Uterus (tissue), 4 donors: ENCODE results near the gene PRKN. TPM values are rescaled to one million over a fixed set of nuclear protein-coding genes. Genes with fewer than 3 reads are reported as not detected.

ENCODE experiments used
- DNase-seq, 2 donors: peaks; one replicate each; pipeline ENCODE4 v3.0.0-alpha.2; 2019 to 2020
- H3K27ac ChIP-seq, 2 donors: fragments of 200-600 bp; sonication (generic); 1 replicate in 1 of 2; 2 replicates in 1 of 2; pipeline ENCODE4 v1.5.1; 2016 to 2018
- H3K27me3 ChIP-seq, 2 donors: fragments of 200-600 bp; sonication (generic); one replicate each; pipeline ENCODE4 v1.5.1; 2018 to 2019; ENCODE audit warnings: control low read depth in 1 of 2
- H3K36me3 ChIP-seq, 2 donors: fragments of 200-600 bp; sonication (generic); one replicate each; pipeline ENCODE4 v1.5.1; 2019; ENCODE audit warnings: control low read depth in 1 of 2
- H3K4me1 ChIP-seq, 2 donors: fragments of 200-600 bp; sonication (generic); one replicate each; pipeline ENCODE4 v1.5.1; 2018 to 2019; ENCODE audit warnings: control low read depth in 1 of 2
- H3K4me3 ChIP-seq, 2 donors: fragments of 200-600 bp; sonication (generic); 1 replicate in 1 of 2; 2 replicates in 1 of 2; pipeline ENCODE4 v1.5.1; 2018 to 2019; ENCODE audit warnings: mild to moderate bottlenecking in 1 of 2
- H3K9me3 ChIP-seq, 2 donors: fragments of 200-600 bp; sonication (generic); one replicate each; pipeline ENCODE4 v1.5.1; 2019; ENCODE audit warnings: control low read depth in 1 of 2
- POLR2A ChIP-seq, 2 donors: fragments of 450-650 bp; IDR thresholded peaks; one replicate each; pipeline ENCODE4 v1.6.1; 2016; ENCODE audit warnings: antibody characterized with exemption in 2 of 2, mild to moderate bottlenecking in 1 of 2, moderate library complexity in 1 of 2
- intact Hi-C: fragments of 100-400 bp; cut with DNase I; formaldehyde crosslinking; loops from one replicate; pipeline ENCODE4 v1.15.1; 2023; ENCODE audit warnings: low total_unique reads
- total RNA-seq, 4 donors: library from RNA; depleted of rRNA in 3 of 4; stranded (reverse); fragments of >200 nt in 3 of 4; gene quantifications; one replicate each; pipeline versions ENCODE4 v1.1.0 to v1.2.4, GENCODE V29; 2014 to 2023
- TF ChIP-seq, protein P1 (sequence below), 4 experiments: fragments of 200-600 bp in 2 of 4; fragments of 450-650 bp in 2 of 4; sonication (generic) in 2 of 4; IDR thresholded peaks; one replicate each; pipeline ENCODE4 v1.5.1; 2016 to 2019; ENCODE audit warnings: antibody characterized with exemption in 4 of 4, mild to moderate bottlenecking in 2 of 4, moderate library complexity in 1 of 4
- donor health status: DM: yes; HTN: yes; CAD: no.

PRKN gene
- total RNA-seq, 4 donors from 2014 or later, result 10.2 to 21.3 (median 13.1) TPM

DNA sequence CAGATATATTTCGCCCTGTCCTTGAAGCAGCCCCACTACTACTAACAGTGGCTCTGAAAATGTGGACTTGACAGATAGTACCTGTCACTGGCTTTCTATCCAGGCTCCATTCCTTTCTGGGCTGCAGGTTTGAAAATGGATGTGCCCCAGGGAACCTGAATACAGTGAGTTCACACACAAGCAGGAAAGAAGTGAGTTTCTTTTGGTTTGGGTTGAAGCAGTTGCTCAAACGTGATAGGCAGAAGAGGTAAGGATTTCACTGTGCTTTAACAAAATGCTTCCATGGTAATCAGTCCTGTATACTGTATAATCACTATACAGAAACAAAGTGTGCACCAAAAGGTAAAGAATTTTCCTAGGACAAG is 382.9 kb downstream of the PRKN start:
- H3K4me3 ChIP-seq, result no peak overlapping the region
- no peak overlapping the region for H3K27ac ChIP-seq
- no peak for DNase-seq
- no peaks in the 10 kb centered on the region for H3K36me3 ChIP-seq
- no peaks in the 10 kb centered on the region for H3K27me3 ChIP-seq
- no peaks in the 10 kb centered on the region for H3K9me3 ChIP-seq
- TF ChIP-seq POLR2A (IDR thresholded peaks at IDR 0.05), result no peak
- TF ChIP-seq, protein P1, sequence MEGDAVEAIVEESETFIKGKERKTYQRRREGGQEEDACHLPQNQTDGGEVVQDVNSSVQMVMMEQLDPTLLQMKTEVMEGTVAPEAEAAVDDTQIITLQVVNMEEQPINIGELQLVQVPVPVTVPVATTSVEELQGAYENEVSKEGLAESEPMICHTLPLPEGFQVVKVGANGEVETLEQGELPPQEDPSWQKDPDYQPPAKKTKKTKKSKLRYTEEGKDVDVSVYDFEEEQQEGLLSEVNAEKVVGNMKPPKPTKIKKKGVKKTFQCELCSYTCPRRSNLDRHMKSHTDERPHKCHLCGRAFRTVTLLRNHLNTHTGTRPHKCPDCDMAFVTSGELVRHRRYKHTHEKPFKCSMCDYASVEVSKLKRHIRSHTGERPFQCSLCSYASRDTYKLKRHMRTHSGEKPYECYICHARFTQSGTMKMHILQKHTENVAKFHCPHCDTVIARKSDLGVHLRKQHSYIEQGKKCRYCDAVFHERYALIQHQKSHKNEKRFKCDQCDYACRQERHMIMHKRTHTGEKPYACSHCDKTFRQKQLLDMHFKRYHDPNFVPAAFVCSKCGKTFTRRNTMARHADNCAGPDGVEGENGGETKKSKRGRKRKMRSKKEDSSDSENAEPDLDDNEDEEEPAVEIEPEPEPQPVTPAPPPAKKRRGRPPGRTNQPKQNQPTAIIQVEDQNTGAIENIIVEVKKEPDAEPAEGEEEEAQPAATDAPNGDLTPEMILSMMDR (IDR thresholded peaks at IDR 0.05), result no peak
- no peaks in the 10 kb centered on the region for H3K4me1 ChIP-seq
- intact Hi-C loops, result no loop called here

DNA sequence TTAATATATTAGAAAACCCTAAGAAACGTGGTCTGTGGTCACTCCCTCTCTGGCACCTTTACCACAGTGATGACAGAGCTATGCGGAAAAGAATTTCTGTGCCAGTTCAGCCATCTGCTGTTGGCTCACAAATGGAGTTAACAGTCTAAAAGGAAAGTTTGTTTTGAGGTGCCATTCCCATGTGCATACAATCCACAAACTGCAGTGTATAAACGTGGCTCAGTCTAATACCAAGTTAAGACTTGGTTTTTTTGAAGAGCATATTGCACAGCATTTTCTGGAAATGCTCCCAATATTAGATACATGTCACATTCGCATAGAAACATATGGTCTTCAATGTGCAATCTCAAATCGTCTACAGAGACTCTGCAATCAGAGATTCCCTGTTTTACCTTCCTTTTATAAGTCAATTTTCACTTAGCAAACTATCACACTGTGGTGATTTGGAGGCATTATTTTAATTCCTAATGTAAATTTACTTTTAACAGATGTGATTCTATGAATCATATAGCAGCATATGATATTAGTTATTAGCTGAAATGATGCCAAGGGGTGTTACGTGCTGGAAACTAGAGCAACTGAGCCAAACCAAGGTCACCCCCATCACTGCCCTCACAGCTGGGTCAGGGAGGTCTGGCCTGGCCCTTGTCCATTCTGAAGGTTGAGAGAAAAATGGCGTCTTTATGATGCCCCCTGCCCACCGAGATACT is 383.5 kb downstream of the PRKN start:
- Histone ChIP-seq H3K4me1 (no peaks in the 10 kb centered on the region), H3K27me3 (no peaks in the 10 kb centered on the region), H3K9me3 (no peaks in the 10 kb centered on the region), H3K36me3 (no peaks in the 10 kb centered on the region), H3K4me3 (no peak overlapping the region), H3K27ac (no peak overlapping the region)
- intact Hi-C loops, result no loop called here
- no peak for DNase-seq
- TF ChIP-seq POLR2A (IDR thresholded peaks at IDR 0.05), result no peak
- TF ChIP-seq, protein P1 (IDR thresholded peaks at IDR 0.05), result no peak

DNA sequence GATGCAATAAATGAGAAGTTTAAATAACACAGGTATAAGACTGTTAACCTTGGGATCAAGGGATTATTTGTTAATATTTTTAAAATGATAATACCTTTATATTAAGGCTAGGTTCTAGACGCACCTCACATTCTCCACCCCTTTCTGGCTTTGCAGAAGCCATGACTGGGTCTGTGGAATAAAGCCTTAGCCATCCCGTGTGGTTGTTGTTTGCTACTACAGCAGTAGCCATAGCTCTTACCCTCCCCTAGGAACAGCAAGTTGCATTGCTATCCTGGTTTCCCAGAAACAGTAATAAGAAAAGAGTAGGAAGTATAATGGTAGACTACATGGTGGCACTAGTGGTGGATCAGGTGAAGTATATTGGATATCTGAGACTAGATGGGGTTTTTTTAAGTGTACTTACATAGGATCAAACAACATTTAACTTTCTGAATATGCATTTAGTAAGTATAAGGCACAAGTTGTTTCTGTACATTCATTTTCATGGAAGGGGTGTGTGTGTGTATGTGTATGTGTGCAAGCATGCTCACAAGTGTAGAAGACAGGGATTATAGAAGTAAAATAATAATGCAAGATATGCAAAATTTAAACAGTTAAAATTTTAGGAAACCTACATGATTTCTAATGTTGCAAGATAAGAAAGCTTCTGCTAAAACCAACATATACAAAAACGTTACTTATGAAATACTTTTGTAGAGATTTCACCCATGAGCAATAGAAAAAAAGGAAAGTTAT is 384.2 kb downstream of the PRKN start:
- H3K4me1 ChIP-seq, result no peaks in the 10 kb centered on the region
- no peak overlapping the region for H3K4me3 ChIP-seq
- TF ChIP-seq, protein P1 (IDR thresholded peaks at IDR 0.05), result no peak
- no peak for TF ChIP-seq POLR2A (IDR thresholded peaks at IDR 0.05)
- no peaks in the 10 kb centered on the region for H3K9me3 ChIP-seq
- intact Hi-C loops, result no loop called here
- H3K36me3 ChIP-seq, result no peaks in the 10 kb centered on the region
- DNase-seq, result no peak
- no peak overlapping the region for H3K27ac ChIP-seq
- H3K27me3 ChIP-seq, result no peaks in the 10 kb centered on the region

DNA sequence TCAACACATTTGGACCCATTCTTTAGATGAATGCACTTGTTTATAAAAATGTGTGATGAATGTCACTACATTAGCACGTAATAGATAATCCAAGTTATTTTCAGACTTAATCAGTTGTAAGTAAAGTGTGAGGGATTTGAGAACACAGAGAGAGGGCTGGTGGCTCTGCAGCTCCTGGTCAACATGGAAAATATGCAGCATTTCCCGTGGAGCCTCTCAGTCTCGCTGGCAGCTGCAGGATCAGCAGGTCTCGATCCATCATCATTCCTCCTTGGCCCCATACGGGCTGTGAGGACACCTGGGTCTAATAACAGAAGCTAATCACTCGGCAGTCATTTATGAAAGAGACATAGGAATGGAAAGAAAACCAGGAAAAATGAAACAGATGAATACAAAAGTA is 390.2 kb downstream of the PRKN start:
- no peak for TF ChIP-seq POLR2A (IDR thresholded peaks at IDR 0.05)
- TF ChIP-seq, protein P1 (IDR thresholded peaks at IDR 0.05), result no peak
- H3K4me3 ChIP-seq, result no peak overlapping the region
- intact Hi-C loops, result no loop called here
- no peak for DNase-seq
- no peak overlapping the region for H3K27ac ChIP-seq
- H3K9me3 ChIP-seq, result no peaks in the 10 kb centered on the region
- H3K4me1 ChIP-seq, result no peaks in the 10 kb centered on the region
- no peaks in the 10 kb centered on the region for H3K36me3 ChIP-seq
- no peaks in the 10 kb centered on the region for H3K27me3 ChIP-seq

DNA sequence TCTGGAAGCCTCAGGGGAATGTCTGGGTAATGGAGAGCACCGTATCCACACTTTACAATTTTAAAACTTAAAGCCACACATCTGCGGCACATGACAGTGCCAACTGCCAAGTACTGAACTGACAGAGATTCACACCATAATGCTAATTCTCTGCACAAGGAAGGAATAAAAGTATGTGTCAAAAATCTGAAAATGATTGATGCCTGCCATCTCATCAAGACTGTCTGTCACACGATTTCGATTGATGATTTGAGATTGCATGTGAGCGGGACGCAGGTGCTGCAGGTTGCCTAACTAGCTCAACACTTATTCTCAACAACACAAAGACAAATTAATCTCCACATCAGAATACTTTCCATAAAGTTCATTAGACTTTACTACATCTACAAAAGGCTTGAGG is 391.2 kb downstream of the PRKN start:
- TF ChIP-seq, protein P1 (IDR thresholded peaks at IDR 0.05), result no peak
- TF ChIP-seq POLR2A (IDR thresholded peaks at IDR 0.05), result no peak
- DNase-seq, result no peak
- no peak overlapping the region for H3K4me3 ChIP-seq
- no peak overlapping the region for H3K27ac ChIP-seq
- no peaks in the 10 kb centered on the region for H3K27me3 ChIP-seq
- intact Hi-C loops, result no loop called here
- H3K4me1 ChIP-seq, result no peaks in the 10 kb centered on the region
- H3K9me3 ChIP-seq, result no peaks in the 10 kb centered on the region
- no peaks in the 10 kb centered on the region for H3K36me3 ChIP-seq
